ENCODE results near the gene SLC5A6. TPM values are rescaled to one million over a fixed set of nuclear protein-coding genes. Genes with fewer than 3 reads are reported as not detected.

SLC5A6 gene
- total and polyA plus RNA-seq, 2 of the 8 experiments (the other 6 are each of a cell fraction or from before 2014, with no cell fraction given), result 118 to 183 TPM

- TF ChIP-seq CHD7 (IDR thresholded peaks at IDR 0.05; ENCODE audit: insufficient replicate concordance, low read length) (no peak), ATF2 (IDR thresholded peaks at IDR 0.05; ENCODE audit: low read length) (no peak), SIX5 (IDR thresholded peaks at IDR 0.05; ENCODE audit: low read depth, low read length) (no peak), TEAD4 (IDR thresholded peaks at IDR 0.05; ENCODE audit: low read depth, low read length) (no peak), E2F6 (IDR thresholded peaks at IDR 0.05) (no peak), KDM1A (IDR thresholded peaks at IDR 0.05; ENCODE audit: borderline replicate concordance, low read length) (no peak), YY1 (IDR thresholded peaks at IDR 0.05; ENCODE audit: low read depth, low read length) (no peak)
Observed at GRCh38 chr2:27255187-27255586, 43.1 kb upstream of the SLC5A6 start (continued).
